Measurements from ENCODE around the gene AFF3. TPM values are rescaled to one million over a fixed set of nuclear protein-coding genes. Genes with fewer than 3 reads are reported as not detected.

The AFF3 gene
- total RNA-seq, 1 experiment from 2014 or later, result 0.42 TPM

DNA sequence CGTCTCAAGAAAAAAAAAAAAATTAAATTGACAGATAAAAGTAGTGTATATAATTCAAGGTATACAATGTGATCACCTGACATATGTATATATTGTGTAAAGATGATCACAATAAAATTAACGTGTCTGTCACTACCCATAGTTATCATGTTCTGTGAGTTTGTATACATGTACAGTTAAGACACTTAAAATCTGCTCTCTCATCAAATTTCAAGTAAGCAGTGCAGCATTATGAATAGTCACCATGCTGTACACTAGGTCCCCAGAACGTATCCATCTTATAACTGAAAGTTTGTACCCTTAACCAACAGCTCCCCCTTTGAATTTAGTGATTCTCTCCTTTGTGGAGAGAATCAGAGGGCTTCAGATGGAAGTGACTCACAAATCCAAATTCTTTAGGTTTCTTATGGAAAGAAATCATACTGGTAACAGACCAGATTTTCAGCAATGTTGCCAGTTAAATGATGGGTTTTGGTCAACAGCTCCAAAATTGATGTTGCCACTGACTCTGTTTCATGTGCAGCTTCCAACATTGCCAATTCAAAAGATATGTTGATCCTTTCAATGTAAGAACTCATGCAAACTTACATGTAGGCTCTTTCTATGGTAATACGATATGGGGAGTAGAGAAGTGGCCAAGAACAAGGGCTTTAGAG is 281.5 kb downstream of the AFF3 start:
- no TSS peak for BruUV-seq (replicated peaks)
- Mint-ChIP-seq H3K9me3 (ENCODE audit: unreplicated experiment) (no peaks in the 10 kb centered on the region), H3K27ac (ENCODE audit: low read depth, unreplicated experiment) (no peak overlapping the region), H3K4me1 (ENCODE audit: insufficient read depth, unreplicated experiment) (peaks cover 20% of the 10 kb centered on the region), H3K36me3 (ENCODE audit: insufficient read depth, unreplicated experiment) (no peaks in the 10 kb centered on the region), H3K27me3 (ENCODE audit: insufficient read depth, unreplicated experiment) (no peaks in the 10 kb centered on the region), H3K4me3 (ENCODE audit: unreplicated experiment) (no peak overlapping the region)
- TF ChIP-seq, protein P1, sequence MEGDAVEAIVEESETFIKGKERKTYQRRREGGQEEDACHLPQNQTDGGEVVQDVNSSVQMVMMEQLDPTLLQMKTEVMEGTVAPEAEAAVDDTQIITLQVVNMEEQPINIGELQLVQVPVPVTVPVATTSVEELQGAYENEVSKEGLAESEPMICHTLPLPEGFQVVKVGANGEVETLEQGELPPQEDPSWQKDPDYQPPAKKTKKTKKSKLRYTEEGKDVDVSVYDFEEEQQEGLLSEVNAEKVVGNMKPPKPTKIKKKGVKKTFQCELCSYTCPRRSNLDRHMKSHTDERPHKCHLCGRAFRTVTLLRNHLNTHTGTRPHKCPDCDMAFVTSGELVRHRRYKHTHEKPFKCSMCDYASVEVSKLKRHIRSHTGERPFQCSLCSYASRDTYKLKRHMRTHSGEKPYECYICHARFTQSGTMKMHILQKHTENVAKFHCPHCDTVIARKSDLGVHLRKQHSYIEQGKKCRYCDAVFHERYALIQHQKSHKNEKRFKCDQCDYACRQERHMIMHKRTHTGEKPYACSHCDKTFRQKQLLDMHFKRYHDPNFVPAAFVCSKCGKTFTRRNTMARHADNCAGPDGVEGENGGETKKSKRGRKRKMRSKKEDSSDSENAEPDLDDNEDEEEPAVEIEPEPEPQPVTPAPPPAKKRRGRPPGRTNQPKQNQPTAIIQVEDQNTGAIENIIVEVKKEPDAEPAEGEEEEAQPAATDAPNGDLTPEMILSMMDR (IDR thresholded peaks at IDR 0.05; ENCODE audit: unreplicated experiment), result no peak
- no peak for DNase-seq (ENCODE audit: unreplicated experiment)
- intact Hi-C loops (cut with micrococcal nuclease), result no loop called here
- ChIA-PET CTCF (interaction anchor here (0.6 kb wide), 1 partner anchor 1451 kb away, joined by 3 read pairs; no protein-coding TSS in a partner anchor), POLR2A (no interaction called here)

DNA sequence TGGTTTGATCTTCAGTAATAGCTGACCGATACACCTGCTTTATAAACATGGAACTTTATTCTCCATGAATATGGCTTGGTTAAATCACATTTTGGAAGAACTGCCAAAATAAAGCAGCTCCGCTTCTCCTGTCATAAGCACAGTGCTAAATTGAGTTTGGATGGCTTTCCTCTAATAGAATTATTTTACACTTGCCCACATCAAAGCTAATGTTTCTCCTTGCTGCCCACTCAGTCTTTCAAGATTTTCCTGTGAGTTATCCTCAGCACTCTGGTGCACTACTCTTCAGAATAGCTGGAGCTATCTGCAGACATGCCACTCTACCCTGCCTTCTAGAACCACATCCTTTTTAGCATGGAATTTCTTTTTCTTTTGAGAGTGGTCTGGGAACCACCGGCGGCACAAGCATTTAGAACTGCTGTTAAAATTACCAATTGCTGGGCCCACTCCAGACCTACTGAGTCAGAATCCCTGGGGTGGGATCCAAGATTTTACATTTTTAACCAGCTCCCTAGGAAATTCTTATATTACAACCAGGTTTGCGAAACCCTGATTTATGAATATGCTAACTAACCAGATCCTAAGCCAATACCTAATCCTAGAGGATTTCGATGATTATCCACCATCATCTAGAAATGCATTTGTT is 283.3 kb downstream of the AFF3 start:
- ChIA-PET POLR2A (interaction anchor here (0.7 kb wide), 1 partner anchor 9 kb away, joined by 4 read pairs; no protein-coding TSS in a partner anchor), CTCF (interaction anchor here (0.6 to 1.0 kb wide), 2 partner anchors 39 to 522 kb away, joined by 3 read pairs; no protein-coding TSS in a partner anchor)
- no peak for DNase-seq (ENCODE audit: unreplicated experiment)
- Mint-ChIP-seq H3K36me3 (ENCODE audit: insufficient read depth, unreplicated experiment) (no peaks in the 10 kb centered on the region), H3K27me3 (ENCODE audit: insufficient read depth, unreplicated experiment) (no peaks in the 10 kb centered on the region), H3K4me3 (ENCODE audit: unreplicated experiment) (no peak overlapping the region), H3K27ac (ENCODE audit: low read depth, unreplicated experiment) (no peak overlapping the region), H3K4me1 (ENCODE audit: insufficient read depth, unreplicated experiment) (peaks cover 12% of the 10 kb centered on the region), H3K9me3 (ENCODE audit: unreplicated experiment) (no peaks in the 10 kb centered on the region)
- BruUV-seq (replicated peaks), result no TSS peak
- TF ChIP-seq, protein P1 (IDR thresholded peaks at IDR 0.05; ENCODE audit: unreplicated experiment), result no peak
- intact Hi-C loops (cut with micrococcal nuclease), result no loop called here

DNA sequence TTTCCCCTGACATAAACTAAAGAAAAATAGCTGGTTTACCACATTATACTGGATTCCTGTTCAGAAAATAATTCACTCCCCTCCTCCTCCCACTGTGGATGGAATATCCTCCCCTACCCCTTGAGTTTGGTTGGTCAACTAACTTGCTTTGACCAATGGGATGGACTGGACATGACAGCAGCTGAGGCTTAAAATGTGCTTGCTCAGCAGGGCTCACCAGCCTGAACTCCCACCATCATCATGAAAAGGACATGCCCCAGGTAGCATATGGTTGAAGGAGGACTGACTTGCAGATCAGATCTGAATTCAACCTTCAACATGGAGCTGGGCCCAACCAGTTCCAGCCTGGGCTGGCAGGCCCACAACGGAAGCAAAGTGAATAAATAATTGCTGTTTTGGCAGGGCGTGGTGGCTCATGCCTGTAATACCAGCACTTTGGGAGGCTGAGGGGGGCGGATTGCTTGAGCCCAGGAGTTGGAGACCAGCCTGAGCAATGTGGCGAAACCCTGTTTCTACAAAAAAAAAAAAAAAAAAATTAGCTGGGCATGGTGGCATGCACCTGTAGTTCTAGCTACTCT is 284.4 kb downstream of the AFF3 start:
- ChIA-PET CTCF (interaction anchor here (1.0 kb wide), 1 partner anchor 38 kb away, joined by 3 read pairs; no protein-coding TSS in a partner anchor), POLR2A (interaction anchor here (0.6 kb wide), 1 partner anchor 22 kb away, joined by 3 read pairs; no protein-coding TSS in a partner anchor)
- DNase-seq (ENCODE audit: unreplicated experiment), result no peak
- H3K9me3 Mint-ChIP-seq (ENCODE audit: unreplicated experiment), result no peaks in the 10 kb centered on the region
- intact Hi-C loops (cut with micrococcal nuclease), result no loop called here
- H3K27ac Mint-ChIP-seq (ENCODE audit: low read depth, unreplicated experiment), result no peak overlapping the region
- peaks cover 12% of the 10 kb centered on the region for H3K4me1 Mint-ChIP-seq (ENCODE audit: insufficient read depth, unreplicated experiment)
- BruUV-seq (replicated peaks), result no TSS peak
- TF ChIP-seq, protein P1 (IDR thresholded peaks at IDR 0.05; ENCODE audit: unreplicated experiment), result no peak
- no peaks in the 10 kb centered on the region for H3K27me3 Mint-ChIP-seq (ENCODE audit: insufficient read depth, unreplicated experiment)
- no peak overlapping the region for H3K4me3 Mint-ChIP-seq (ENCODE audit: unreplicated experiment)
- no peaks in the 10 kb centered on the region for H3K36me3 Mint-ChIP-seq (ENCODE audit: insufficient read depth, unreplicated experiment)

DNA sequence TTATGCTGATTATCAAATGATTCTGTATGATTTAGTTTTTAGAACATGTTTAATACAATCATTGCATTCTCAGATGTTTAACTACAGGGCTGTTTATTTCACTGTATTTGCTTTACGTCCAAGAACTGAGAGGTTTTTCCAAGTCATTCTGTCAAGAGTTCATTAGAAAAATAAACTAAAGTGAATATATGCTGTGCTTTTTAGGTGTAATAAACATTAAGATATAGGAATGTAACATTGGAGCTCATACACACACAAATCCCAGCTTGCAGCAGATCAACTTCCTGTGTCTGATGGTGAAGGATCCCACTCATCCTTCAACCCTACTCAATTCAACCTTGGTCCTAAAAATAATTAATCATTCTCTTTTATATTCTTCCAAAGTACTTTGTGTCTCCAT is 285.0 kb downstream of the AFF3 start:
- Mint-ChIP-seq H3K4me1 (ENCODE audit: insufficient read depth, unreplicated experiment) (peaks cover 12% of the 10 kb centered on the region), H3K9me3 (ENCODE audit: unreplicated experiment) (no peaks in the 10 kb centered on the region), H3K4me3 (ENCODE audit: unreplicated experiment) (no peak overlapping the region), H3K27me3 (ENCODE audit: insufficient read depth, unreplicated experiment) (no peaks in the 10 kb centered on the region), H3K36me3 (ENCODE audit: insufficient read depth, unreplicated experiment) (no peaks in the 10 kb centered on the region), H3K27ac (ENCODE audit: low read depth, unreplicated experiment) (no peak overlapping the region)
- TF ChIP-seq, protein P1 (IDR thresholded peaks at IDR 0.05; ENCODE audit: unreplicated experiment), result no peak
- BruUV-seq (replicated peaks), result no TSS peak
- DNase-seq (ENCODE audit: unreplicated experiment), result no peak
- intact Hi-C loops (cut with micrococcal nuclease), result no loop called here
- CTCF ChIA-PET, result no interaction called here
- POLR2A ChIA-PET, result no interaction called here
